Activated T-cell treated with anti-CD3 and anti-CD28 coated beads for 1 hour (primary cell): Measurements from ENCODE around the gene CCL8.
"Not testable (repeated sequence)": the region's sequence is repeated elsewhere in the genome, so short reads cannot be mapped to it uniquely, and the experiment has no call there.

Source experiments
- DNase-seq: peaks from one replicate; pipeline ENCODE4 v3.0.0-alpha.2; 2020; ENCODE audit warnings: low read depth

Gene CCL8

GRCh38 chr17:34314279-34314678 is 5.0 kb upstream of the CCL8 start:
- DNase-seq, result no peak

GRCh38 chr17:34318474-34318873 is 761 bp upstream of the CCL8 start:
- DNase-seq, result no peak

DNA sequence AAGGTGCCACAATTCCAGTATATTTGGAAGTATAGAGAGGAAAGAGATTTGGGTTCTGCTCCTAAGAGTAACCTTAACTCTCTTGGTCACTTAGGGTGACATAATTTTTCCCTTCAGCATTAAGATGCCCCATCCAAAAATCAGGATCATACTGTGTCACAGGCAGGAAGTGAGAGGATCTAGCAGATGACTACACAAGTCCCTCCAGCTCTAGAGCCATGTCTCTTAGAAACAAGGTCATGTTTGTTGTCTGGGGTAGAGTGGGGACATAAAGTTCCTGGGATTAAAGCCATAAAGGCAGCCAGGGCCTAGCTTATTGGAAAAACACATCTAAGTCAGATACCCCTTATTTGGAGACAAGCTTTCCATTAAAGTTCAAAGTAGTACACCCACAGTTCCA is 2.7 kb downstream of the CCL8 start:
- no peak for DNase-seq

- not testable (repeated sequence) for DNase-seq
Measured at GRCh38 chr17:34327580-34327979, 8.3 kb downstream of the CCL8 start.

GRCh38 chr17:34337701-34338100 is 18.5 kb downstream of the CCL8 start:
- DNase-seq, result no peak

DNA sequence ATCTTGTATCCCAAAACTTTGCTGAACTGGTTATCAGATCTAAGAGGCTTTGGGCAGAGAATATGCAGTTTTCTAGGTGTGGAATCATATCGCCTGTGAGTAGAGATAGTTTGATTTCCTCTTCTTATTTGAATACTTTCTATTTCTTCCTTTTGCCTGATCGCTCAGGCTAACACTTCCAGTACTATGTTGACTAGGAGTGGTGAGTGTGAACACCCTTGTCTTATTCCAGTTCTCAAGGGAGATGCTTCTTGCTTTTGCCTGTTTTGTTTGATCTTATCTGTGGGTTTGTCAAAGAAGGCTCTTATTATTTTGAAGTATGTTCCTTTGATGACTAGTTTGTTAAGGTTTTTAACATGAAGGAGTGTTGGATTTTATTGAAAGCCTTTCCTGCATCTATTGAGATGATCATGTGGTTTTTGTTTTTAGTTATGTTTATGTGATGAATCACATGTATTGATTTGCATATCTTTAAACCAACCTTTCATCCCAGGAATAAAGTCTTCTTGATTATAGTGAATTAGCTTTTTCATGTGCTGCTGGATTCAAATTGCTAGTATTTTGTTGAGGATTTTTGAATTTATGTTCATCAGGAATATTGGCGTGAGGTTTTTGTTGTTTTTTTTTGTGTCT is 20.0 kb downstream of the CCL8 start:
- no peak for DNase-seq

DNA sequence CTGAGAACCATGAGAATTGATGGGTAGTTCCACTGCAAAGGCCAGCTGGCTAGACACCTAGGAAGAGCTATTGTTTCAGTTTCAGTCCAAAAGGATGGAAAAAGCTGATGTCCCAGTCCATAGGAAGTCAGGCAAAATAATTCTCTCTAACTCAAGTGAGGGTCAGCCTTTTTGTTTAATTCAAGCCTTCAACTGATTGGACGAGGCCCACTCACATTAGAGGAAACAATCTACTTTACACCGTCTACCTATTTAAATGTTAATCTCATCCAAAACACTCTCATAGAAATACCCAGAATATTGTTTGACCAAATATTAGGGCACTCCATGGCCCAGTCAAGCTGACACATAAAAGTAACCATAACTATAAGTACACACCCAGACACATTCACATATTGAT is 22.7 kb downstream of the CCL8 start:
- no peak for DNase-seq

GRCh38 chr17:34347063-34347462 is 27.8 kb downstream of the CCL8 start:
- DNase-seq, result no peak

- no peak for DNase-seq
Measured at GRCh38 chr17:34349751-34350150, 30.5 kb downstream of the CCL8 start.

DNA sequence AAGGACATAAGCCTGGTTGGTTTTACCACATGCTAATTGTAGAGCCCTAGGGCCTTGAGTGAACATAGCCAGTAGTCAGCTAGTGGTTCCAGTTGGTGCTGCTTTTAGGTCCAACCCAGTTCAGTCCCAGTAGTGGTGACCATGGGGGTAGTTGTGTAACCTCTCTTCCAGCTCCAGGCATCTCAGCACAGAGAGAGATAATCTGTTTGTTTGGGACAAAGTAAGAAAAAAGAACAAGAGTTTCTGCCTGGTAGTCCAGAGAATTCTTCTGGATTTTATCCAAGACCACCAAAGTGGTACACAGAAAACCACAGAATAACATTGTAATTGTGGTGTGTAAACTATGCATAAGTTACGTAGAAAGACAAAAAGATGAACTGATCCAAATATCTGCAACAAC is 31.9 kb downstream of the CCL8 start:
- no peak for DNase-seq

- no peak for DNase-seq
Measured at GRCh38 chr17:34352191-34352590, 33.0 kb downstream of the CCL8 start.

- no peak for DNase-seq
Measured at GRCh38 chr17:34354637-34355036, 35.4 kb downstream of the CCL8 start.

- DNase-seq, result no peak
Measured at GRCh38 chr17:34356194-34356593, 37.0 kb downstream of the CCL8 start, which contains the start of gene CCL13. TSS of gene CCL13 (plus strand) at chr17:34356480. CDS start at chr17:34356527, 47 bp downstream.

- no peak for DNase-seq
Measured at GRCh38 chr17:34357398-34357797, 38.2 kb downstream of the CCL8 start.

DNA sequence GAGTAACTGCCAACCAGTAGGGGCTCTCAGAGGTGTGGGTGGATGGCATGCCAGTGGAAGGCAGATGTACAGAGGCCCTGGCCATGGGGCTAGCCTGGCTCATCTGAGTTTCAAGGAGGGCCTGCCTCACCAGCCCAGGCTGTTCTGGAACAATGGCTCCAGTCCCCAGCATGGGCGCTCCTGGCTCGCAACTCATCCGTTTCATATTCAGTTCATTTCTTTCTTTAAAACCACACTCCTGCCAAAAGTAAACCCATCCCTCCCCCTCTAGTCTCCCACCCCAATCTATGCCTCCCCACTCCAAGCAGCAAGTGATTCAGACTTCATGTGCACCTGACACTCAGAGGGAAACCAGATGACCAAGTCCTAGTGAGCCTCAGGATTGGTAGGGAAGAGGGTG is 39.4 kb downstream of the CCL8 start:
- no peak for DNase-seq

GRCh38 chr17:34360601-34361270 is 41.5 kb downstream of the CCL8 start:
- no peak for DNase-seq

DNA sequence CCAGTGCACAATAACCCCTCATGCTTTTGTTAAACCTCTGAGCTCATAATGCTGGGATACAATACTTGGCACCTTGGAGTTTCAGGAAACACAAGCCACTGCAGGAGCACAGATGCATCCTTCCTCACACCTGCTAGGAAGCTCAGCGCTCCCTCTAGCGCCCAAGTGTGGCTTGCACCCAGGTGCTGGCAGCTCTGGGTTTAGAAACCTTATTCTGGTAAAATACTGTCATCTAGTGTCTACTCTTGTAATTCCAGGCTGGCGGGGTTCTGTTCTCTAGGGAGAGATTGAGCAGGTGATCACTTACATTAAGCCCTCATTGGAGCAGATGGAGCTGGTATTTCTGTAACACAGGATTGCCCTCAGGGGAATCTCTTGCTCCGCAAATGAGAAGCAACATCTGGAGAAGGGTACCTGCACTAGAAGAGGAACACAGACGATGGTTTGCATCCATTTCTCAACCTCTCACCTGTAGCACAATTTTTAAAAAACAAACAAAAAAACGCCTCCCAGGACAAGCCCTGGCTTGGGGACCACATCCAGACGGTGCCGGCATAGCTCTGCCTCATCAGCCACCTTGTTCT is 42.3 kb downstream of the CCL8 start:
- DNase-seq, result peak; percentile 29

GRCh38 chr17:34363183-34363661 is 44.0 kb downstream of the CCL8 start, which contains the start of gene CCL1:
TSS of gene CCL1 (minus strand) at chr17:34363233. CDS start at chr17:34363161, 72 bp downstream.
- DNase-seq, result no peak

- DNase-seq, result no peak
Measured at GRCh38 chr17:34364751-34365150, 45.5 kb downstream of the CCL8 start.

DNA sequence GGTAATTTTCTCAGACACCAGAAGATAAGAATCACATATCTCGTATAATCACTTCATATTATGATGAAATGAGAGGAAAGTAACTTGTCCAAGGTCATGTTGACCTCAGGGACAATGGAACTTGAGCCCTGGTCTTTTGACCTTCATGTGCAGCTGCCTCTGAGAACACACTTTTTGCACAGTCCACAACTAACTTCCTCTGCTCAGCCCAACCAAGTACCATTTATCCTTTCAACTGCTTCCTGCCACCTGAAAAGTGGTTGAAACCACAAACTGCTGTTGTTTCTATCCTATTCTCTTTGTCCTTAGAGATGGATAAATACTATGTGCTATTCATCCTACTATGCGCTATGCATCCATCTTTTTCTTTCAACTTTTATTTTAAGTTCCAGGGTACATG is 46.1 kb downstream of the CCL8 start:
- no peak for DNase-seq

- no peak for DNase-seq
Measured at GRCh38 chr17:34366010-34366409, 46.8 kb downstream of the CCL8 start.

DNA sequence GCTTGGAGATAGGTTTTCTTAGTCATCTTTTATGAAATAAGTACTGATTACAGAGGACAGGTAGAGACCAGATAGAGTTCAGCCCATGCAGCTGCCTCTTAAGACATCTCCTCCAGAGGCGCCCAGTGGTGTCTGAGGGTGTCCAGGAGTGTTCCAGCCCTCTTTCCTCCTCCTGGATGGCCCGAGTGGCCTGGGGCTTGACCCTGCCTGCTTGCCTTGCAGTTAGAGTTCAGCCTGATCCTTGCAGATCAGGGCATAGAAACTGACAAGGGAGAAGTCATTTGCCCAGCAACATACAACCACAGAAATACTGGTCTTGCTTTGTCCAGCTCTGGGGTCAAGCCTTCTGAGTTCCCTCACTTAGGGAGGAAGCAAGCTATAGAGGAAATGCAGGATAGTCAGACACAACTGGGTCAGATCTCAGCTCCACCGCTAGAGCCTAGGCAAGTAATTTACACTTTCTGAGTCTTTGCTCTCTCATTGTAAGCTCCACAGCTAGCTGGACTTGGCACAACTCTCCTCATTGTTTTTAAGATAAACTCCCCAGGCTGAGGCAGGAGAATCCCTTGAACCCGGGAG is 47.4 kb downstream of the CCL8 start:
- DNase-seq, result no peak
